Sigmoid colon (tissue), 4 donors: ENCODE results near the gene ADSS1.

ENCODE experiments used
- POLR2A ChIP-seq, 2 donors: fragments of 450-650 bp; IDR thresholded peaks; one replicate each; pipeline ENCODE4 v1.6.1; 2016; ENCODE audit warnings: antibody characterized with exemption in 2 of 2, mild to moderate bottlenecking in 2 of 2, moderate library complexity in 2 of 2
- POLR2AphosphoS5 ChIP-seq, 4 donors: sonication (generic); formaldehyde crosslinking; IDR thresholded peaks; one replicate each; pipeline ENCODE4 v1.6.1; 2017; ENCODE audit warnings: antibody characterized with exemption in 4 of 4
- TF ChIP-seq, protein P1 (sequence below), 4 experiments: fragments of 450-650 bp in 3 of 4; fragments of 200-600 bp in 1 of 4; IDR thresholded peaks; one replicate each; pipeline ENCODE4 v1.5.1; 2016 to 2019; ENCODE audit warnings: antibody characterized with exemption in 4 of 4, mild to moderate bottlenecking in 3 of 4, moderate library complexity in 2 of 4

DNA sequence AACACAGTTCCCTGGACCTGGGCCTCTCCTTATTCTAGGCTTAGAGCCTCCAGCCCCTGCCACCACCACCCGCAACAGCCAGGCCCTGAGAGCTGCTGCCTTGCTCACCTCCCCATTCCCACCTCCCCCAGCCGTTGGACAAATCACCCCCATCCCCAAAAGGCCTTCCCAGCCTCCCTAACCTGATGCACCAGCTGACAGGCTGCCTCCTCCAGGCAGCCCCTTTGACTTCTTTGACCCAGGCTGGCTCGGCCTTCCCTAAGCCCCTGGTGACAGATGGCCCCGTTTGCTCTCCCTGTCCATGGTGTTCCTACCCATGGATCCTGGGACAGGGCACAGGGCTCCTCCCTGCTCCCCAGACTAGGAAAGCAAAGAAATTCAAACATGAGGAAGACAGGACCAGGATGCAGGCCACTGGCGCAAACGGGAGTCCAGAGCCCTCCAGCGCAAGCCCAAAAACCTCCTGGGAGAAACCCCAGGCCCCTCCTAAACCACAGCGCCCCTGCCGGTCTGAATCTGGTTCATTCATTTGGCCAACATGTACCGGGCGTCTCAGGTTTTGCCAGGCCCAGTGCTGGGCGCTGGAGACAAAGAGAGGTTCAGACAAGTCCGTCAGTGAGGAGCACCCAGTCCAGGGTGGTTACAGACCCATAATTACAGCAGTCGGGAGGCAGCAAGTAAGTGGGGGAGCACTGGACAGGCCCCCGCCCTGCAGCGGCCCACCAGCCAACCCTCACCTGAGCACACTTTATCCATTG lies 69.1 kb downstream of the ADSS1 start:
- TF ChIP-seq, protein P1, sequence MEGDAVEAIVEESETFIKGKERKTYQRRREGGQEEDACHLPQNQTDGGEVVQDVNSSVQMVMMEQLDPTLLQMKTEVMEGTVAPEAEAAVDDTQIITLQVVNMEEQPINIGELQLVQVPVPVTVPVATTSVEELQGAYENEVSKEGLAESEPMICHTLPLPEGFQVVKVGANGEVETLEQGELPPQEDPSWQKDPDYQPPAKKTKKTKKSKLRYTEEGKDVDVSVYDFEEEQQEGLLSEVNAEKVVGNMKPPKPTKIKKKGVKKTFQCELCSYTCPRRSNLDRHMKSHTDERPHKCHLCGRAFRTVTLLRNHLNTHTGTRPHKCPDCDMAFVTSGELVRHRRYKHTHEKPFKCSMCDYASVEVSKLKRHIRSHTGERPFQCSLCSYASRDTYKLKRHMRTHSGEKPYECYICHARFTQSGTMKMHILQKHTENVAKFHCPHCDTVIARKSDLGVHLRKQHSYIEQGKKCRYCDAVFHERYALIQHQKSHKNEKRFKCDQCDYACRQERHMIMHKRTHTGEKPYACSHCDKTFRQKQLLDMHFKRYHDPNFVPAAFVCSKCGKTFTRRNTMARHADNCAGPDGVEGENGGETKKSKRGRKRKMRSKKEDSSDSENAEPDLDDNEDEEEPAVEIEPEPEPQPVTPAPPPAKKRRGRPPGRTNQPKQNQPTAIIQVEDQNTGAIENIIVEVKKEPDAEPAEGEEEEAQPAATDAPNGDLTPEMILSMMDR (IDR thresholded peaks at IDR 0.05) = no peak
- TF ChIP-seq POLR2AphosphoS5 (IDR thresholded peaks at IDR 0.05) = no peak
- no peak for TF ChIP-seq POLR2A (IDR thresholded peaks at IDR 0.05)
